Left kidney (tissue), 2 donors: Measurements from ENCODE around the gene PDZD4. TPM values are rescaled to one million over a fixed set of nuclear protein-coding genes. Genes with fewer than 3 reads are reported as not detected.

Source experiments
- DNase-seq: peaks from one replicate; pipeline ENCODE4 v3.0.0-alpha.2; 2013
- polyA plus RNA-seq: library from polyadenylated mRNA; unstranded; fragments of 120-200 nt; gene quantifications from one replicate; pipeline ENCODE4 v1.2.1, GENCODE V29; 2013; ENCODE audit not compliant: insufficient read length

PDZD4 gene
- polyA plus RNA-seq, 1 donor = 8.5 TPM

DNA sequence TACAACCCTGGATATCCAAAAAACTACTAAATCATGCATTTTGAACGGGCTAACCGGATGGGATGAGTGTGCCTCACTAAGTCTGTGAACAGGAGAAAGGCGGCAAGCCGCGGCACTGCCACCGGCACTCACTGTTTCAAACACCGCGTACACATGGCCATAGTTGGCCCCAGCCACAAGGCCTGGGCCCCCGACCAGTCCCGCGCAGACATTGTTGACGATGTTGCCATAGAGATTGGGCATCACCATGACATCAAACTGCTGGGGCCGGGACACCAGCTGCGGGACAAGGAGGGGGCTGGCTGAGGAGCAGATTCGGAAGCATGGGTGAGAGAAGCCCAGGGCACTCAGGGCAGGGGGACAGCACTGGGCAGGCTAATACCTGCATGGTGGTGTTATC, 43.7 kb downstream of the PDZD4 start:
- DNase-seq = no peak

DNA sequence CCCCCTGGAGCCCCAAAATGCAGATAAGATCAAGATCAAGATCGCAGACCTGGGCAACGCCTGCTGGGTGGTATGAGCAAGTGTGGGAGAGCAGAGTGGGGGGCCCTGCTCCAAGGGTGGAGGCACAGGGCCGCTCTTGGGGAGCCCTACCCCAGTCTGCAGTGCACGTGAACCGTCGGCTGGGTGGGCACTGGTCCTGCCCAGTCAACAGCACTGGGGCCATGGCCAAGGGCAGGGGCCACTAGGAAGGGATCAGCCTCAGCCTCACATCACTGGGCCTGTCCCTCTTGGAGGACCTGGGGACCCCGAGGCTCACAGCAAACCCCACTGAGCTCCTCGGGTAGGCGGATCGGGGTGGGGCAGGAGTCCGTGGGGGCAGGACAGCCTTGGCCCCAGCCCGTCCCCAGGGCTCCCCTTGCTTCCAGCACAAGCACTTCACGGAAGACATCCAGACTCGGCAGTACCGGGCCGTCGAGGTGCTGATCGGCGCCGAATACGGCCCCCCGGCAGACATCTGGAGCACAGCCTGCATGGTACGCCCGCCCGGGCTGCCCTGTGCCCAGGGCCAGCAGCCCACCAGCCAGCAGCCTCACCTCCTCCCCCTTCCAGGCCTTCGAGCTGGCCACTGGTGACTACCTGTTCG, 45.9 kb downstream of the PDZD4 start:
- no peak for DNase-seq

DNA sequence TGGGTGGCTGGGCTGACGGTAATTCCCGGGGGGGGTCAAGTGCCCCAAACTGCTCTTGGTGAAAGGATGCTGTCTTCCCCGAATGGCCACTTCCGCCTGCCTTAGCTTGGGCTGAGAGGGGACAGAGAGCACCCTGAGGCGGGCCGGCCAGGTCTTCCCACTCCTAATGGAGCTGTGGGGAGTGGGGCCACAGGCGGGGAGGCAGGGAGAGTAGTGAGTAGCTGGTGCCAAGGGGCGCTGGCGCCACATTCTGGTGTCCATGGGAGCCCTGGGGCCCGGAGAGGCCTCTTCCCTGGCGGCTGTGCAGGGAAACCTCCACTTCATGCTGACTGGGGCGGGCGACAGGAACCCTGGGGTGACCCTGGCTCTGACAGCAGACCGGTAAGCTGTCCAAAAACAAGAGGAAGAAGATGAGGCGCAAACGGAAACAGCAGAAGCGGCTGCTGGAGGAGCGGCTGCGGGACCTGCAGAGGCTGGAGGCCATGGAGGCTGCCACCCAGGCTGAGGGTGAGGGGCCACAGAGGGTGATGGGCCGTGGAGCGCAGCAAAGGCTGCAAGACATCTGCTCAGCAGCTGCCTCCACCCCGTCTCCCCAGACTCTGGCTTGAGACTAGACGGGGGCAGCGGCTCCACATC, 46.8 kb downstream of the PDZD4 start:
- no peak for DNase-seq

DNA sequence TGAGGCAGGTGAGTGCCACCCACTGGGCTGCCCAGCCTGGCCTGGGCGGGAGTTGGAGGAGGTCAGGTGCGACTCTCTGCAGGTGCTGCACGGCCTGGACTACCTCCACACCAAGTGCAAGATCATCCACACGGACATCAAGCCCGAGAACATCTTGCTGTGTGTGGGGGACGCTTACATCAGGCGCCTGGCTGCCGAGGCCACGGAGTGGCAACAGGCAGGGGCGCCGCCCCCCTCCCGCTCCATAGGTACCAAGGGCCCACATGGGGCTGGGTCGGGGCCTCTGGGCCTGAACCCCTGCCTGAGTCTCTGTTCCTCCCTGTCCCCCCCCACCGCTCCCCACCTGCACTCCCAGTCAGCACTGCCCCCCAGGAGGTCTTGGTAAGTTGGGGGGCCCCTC, 47.5 kb downstream of the PDZD4 start:
- DNase-seq = no peak

DNA sequence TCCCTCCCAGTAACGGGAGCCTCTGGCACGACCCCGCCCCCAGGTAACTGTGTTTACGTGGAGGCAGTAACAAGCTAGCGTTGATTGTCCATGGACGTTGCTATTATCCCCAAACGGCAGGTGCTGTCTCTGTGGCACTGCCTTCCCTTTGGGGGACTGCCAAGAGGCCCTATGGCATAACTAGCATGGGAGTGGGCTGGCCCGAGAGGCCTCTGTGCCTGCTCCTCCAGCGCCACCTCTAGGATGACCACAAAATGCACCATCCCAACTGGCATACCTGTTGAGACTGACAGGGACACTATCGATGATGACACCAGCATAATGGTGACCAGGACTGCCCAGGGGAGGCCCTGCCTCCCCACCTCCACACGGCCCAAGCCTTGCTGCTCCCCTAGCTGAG, 48.0 kb downstream of the PDZD4 start:
- DNase-seq = no peak

DNA sequence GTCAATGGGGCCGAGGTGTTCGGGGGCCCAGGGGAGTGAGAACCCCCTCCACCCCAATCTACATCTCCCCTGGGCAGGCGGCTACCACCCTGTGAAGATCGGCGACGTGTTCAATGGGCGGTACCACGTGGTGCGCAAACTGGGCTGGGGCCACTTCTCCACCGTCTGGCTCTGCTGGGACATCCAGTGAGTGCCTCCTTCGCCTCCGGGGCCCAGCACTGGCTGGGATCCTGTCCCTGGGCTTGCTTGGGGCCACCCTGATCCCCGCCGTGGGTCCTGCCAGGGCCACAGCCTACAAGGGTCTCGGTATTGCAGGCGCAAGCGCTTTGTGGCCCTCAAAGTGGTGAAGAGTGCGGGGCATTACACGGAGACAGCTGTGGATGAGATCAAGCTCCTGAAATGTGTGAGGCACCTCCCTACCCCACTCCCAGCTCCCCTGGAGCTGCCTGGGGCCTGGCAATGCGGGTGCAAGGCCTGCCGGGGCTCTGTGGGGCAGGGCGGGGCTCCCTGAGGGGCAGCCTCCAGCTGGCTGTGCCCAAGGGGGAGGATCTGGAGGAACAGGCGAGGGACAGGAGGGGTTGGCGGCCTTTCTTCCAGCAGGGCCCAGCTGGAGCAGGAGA, 48.8 kb downstream of the PDZD4 start:
- no peak for DNase-seq

DNA sequence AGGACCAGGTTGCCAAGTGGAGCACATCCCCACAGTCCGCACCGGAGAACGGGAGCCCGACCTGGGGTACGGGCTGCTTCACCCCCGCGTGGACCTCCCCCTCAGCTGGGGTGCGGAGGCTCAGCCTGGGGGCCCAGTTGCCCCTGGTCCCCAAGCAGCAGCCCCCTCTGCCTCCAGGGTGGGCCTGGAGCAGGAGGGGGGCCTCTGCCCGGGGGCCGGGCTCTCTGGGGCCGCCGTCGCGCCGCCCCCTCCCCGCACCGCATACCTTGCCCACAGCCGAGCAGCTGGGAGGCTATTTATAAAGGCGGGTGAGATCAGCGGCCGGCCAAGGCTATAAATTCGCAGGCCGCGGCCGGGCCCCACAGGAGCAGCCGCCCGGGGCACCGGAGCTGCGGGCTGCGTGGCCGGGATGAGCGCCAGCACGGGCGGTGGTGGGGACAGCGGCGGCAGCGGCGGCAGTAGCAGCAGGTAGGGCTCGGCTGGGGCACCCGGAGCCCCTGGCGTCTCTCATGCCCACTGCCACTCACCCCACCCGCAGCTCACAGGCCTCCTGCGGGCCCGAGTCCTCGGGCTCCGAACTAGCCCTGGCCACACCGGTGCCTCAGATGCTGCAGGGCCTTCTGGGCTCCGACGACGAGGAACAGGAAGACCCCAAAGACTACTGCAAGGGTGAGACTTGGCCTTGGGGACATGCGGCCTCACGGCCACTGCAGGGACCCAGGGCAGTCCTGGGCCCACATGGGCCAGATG, 49.5 kb downstream of the PDZD4 start, which contains the start of gene SRPK3:
Gene SRPK3, plus strand, starts transcription at position 364 of the 750 bp plus-strand sequence. Its CDS starts 46 bp downstream, at position 410.
- DNase-seq = peak; percentile 34

DNA sequence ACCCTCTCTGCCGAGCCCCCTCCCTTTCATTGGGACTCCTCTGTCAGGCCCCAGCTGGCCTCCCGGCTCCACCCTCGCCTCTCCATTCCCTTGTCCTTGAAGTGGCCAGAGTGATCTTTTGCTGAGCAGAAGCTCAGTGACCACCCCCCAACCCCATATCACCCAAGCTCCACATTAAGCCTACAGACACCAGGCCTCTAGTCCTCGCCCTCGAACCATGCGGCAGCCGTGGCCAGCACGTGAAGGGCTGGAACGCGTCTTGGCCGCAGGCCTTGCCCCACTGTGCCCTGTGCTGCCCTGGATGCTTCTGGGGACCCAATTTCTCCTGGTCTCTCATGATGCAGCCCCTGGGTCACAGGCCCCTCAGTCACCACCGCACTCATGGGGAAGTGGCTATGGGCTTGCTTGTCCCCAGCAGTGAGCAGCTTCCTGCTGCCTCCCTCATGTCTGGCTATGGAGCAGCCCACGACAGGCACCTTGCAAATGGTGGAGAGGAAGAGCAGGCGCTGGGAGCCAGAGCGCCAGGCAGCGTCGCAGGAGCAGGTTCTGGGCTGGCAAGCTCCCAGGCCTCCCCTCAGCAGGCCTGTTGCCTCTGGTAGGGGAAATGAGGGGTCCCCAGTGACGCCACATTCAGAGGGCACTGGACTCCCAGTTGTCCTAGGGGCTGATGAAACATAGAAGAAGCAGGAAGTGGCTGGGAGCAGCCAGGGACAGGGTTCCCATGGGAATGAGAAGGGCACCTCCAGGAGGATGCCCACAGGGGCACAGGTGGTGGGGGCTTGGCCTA, 50.3 kb downstream of the PDZD4 start:
- no peak for DNase-seq

DNA sequence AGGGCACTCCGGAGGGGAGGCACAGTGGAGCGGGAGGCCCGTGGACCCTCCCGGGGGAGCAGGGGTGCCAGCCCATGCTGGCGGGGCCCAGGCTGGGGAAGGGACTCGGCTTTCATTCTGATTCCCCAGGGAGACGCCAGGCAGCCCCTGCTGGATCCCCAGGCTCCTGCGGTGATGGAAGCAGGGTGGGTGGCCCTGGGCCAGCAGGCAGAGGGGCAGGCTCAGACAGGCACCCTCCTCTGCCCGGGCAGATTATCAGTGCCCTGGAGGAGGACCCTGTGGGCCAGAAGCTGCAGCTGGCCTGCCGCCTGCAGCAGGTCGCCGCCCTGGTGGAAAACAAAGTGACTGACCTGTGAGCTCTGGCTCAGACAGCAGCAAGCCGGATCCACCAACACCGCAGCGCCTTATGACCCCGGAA, 51.7 kb downstream of the PDZD4 start:
- DNase-seq = no peak

DNA sequence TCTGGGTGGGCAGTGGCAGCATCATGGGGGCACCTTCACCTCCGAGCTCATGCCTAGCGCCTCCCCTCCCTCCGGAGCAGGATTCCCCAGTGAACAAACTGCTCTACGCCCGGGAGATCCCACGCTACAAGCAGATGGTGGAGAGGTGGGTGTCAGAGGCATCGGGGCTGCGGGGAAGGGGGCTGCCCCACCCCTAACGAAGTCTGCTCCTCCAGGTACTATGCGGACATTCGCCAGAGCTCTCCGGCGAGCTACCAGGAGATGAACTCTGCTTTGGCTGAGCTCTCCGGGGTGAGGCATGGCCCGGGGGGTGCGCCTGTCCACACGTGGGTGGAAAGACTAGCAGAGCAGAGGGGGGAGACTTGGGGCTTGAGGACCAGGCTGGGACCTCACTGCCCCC, 52.2 kb downstream of the PDZD4 start:
- DNase-seq = no peak

DNA sequence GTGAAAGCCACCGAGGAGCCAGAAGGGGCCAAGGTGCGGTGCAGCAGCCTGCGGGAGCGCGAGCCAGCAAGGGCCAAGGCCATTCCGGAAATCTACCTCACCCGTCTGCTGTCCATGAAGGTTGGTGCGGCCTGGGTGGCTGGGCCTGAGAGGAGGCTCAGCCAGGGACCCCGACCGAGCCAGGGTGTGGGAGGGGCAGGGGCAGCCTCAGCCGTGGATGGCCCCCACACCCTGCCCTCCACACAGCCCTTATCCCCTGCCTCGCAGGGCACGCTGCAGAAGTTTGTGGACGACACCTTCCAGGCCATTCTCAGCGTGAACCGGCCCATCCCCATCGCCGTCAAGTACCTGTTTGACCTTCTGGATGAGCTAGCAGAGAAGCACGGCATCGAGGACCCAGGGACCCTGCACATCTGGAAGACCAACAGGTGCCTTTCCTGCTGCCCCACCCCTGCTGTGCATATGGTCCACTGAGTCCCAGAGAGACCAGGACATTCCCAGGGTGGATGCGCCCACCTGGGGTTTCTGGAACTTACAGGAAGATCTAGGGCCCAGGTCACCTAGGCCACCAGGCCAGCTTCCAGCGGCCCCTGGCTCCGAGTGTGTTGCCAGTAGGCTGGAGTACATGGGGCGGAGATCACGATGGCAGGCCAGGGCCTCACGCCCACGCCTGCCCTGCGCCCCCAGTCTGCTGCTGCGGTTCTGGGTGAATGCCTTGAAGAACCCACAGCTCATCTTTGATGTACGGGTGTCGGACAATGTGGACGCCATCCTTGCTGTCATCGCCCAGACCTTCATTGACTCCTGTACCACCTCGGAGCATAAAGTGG, 52.9 kb downstream of the PDZD4 start:
- no peak for DNase-seq

DNA sequence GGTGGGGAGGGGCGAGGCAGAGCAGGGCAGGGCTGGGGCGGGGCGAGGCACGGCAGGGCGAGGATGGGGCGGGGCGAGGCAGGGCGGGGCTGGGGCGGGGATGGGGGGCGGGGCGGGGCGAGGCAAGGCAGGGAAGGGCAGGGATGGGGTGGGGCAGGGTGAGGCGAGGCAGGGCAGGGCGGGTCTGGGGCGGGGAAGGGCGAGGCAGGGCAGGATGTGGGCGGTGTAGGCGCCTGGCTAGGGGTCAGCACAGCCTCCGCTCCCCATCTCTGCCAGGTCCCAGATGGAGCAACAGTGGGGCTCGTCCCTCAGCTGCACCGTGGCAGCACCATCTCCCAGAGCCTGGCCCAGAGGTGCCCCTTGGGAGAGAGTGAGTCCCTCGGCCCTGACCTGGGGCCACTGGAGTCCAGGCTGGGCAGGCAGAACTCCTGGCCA, 53.7 kb downstream of the PDZD4 start:
- no peak for DNase-seq

DNA sequence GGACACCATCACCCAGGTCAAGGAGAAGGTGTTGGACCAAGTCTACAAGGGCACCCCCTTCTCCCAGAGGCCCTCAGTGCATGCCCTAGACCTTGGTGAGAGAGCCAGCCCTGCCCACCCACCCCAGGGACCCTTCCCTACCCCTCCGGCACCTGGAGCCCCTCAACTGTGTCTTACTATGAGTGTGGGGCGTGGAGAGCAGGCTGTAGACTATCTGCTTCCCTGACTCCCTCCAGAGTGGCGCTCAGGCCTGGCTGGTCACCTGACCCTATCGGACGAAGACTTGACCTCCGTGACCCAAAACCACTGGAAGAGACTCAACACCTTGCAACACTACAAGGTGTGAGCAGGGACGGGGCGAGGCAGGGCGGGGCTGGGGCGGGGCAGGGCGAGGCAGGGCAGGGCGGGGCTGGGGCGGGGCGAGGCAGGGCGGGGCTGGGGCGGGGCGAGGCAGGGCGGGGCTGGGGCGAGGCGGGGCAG, 54.2 kb downstream of the PDZD4 start:
- DNase-seq = no peak

DNA sequence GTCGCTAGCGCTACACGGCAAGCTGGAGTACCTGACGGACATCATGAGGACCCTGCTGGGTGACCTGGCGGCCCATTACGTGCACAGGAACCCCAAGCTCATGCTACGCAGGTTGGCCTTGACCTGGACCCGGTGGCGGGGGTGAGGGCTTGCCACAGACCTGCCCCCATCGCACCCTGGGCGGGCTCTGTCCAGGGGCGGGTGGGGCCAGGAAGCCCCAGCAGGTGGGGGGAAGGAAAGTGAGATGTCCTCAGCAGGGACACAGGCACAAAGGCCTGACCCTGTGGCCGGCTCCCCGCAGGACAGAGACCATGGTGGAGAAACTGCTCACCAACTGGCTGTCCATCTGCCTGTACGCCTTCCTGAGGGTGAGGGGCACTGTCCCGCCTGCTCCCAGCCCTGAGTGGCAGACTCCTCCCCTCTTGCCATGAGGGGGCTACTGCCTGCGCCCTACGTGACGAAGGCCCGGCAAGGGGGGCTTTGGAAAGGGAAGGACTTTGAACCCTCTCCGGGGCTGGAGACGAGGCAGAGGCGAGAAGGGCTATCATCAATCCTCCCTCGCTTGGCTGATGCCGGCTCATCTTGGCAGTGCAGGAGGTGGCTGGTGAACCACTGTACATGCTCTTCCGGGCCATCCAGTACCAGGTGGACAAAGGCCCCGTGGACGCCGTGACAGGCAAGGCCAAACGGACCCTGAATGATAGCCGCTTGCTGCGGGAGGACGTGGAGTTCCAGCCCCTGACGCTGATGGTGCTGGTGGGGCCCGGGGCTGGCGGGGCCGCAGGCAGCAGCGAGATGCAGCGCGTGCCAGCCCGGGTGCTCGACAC, 54.8 kb downstream of the PDZD4 start:
- no peak for DNase-seq

DNA sequence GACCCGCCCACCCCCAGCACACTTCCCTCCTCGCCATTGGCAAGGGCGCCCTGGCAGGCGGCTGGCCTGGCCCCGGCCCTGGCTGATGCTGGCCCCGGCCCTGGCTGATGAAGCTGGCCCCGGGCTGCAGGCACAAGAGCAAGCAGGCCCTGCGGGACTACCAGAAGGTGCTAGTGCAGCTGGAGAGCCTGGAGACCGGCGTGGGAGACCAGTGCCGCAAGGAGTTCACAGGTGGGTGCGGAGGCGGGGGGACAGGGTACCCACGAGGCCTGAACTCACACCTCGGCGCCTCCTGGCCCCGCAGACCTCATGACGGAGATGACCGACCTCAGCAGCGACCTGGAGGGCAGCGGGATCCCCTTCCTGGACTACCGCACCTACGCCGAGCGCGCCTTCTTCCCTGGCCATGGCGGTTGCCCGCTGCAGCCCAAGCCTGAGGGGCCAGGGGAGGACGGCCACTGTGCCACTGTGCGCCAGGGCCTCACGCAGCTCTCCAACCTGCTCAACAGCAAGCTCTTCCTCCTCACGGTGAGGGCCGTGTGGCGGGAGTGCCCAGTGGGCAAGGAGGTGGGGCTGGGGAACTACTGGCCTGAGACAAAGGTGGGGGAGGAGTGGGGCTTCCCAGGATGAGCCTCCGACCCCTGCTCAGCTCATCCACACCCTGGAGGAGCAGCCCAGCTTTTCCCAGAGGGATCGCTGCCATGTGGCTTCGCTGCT, 55.6 kb downstream of the PDZD4 start:
- no peak for DNase-seq

DNA sequence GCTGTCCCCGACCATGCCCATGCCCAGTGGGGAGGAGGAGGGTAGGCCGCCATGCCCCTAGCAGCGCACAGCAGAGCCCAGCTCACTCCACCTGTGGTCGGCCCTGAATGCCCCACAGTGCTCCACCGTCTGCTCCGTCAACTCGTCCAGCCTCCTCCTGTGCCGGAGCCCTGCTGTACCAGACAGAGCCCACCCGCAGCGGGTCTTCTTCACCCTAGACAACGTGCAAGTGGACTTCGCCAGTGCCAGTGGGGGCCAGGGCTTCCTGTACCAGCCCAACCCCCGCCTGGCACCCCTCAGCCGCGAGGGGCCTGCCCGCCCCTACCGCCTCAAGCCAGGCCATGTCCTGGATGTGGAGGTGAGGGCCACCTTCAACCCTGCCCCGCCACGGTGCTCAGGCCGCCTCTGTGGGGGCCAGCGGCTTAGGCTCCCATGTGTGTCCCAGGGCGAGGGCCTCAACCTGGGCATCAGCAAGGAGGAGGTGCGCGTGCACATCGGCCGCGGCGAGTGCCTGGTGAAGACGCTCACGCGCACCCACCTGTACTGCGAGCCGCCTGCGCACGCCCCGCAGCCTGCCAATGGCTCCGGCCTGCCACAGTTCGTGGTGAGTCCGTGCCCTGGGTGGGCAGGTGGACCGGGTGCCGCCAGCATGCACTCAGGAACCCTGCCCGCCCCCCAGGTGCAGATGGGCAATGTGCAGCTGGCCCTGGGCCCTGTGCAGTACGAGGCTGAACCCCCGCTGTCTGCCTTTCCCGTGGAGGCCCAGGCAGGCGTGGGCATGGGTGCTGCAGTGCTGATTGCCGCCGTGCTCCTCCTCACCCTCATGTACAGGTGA, 56.4 kb downstream of the PDZD4 start:
- DNase-seq = no peak

DNA sequence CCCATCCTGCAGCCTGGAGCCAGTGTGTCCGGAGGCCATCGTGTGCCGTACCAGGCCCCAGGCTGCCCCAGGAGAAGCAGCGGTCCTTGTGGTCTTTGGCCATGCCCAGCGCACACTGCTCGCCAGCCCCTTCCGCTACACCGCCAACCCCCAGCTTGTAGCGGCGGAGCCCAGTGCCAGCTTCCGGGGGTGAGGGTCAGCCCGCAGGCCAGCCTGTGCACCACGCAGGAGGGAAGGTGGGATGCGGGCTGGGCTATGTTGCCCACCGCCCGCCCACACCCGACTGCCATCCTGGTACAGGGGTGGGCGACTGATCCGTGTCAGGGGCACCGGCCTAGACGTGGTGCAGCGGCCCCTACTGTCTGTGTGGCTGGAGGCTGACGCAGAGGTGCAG, 57.1 kb downstream of the PDZD4 start:
- DNase-seq = no peak
